Limb (tissue), 2 donors: ENCODE measurements around the gene SDCCAG8.
A peak's percentile ranks its signal among the peaks of the same experiment; 100 is the strongest.

Experiments
- DNase-seq, 2 donors: peaks; one replicate each; pipeline ENCODE4 v3.0.0-alpha.2; 2016; ENCODE audit errors: extremely low spot score in 2 of 2

SDCCAG8 gene

DNA sequence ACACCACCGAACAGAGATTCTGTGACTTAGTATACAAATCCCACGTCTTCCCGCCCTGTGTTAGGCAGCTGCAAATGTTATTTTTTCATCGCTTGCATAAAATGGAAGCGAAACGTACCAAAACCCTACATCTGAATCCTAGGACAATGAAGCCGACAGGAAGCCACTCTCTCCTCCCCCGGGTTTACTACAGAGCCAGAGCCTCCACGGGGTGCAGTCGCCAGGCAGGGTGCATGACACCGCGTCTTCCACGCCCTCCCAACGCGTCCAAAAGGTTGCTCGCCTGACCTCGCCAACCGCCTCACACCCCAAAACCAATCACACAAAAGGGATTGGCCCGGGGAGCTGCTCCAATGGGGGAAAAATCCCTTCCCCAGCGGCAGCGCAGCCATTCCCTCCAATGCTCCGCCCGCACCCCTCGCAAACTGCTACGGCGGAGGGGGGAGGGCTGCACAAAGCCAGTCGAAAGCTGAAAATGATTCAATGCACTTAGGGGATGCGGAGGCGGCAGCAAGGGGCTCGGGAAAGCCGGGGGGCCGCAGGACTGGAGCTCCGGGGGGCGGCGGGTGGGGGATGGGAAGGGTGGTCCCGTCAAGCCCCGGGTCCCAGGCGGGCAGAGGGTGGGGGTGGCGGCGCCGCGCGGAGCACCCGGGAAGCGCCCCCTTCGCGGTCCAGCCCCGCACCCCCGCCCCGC, 1.5 kb upstream of the SDCCAG8 start:
- DNase-seq, result peak in 1 of 2 donors; percentile 49

DNA sequence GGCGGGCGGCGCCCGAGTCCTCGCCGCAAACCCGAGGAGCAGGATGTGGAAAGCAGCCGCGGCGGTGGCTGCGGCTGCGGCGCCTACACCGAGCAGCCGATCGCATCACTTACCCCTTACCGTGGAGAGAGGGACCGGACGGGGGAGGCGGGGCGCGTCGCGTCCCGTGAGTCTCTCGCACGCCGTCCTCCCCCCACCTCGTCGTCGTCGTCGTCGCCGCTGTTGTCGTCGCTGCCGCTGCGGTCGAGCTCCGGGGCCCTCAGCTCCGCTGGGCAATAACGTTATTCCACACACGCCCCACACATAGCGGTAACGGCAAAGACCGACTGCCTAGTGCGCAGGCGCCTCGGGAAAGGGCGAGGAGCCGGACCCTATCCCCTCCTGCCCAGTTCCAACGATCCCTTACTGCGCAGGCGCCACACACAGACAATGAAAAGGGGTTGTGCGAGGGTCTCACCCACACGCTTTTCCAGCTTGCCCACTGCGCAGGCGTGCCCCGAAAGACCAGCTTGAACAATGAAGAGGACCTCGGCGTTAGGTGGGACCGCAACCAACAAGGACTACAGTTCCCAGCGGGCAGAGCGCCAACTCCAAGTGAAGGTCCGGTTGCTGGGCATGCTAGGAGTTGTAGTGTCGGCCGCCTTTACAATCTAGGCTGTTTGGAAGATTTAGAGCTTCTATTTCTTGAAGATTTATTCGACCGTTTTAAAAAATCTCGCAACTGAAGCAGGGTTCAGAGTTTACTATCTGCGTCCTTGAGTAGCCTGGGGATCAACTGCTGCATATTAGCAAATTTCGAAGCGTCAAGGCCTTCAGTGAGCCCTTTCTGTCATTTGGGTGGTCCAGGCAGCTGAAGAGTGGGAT, 682 bp upstream of the SDCCAG8 start, which contains the start of gene CEP170:
Gene CEP170 (minus strand): TSS at position 355 of the 864 bp plus-strand sequence. CDS start 30,001 bp downstream, outside the sequence.
- DNase-seq, result peak; percentile 97 to 99

- no peak for DNase-seq
These were observed 749 bp downstream of the SDCCAG8 start for GRCh38 chr1:243256590-243256989.

- DNase-seq, result no peak
These were observed 1.3 kb downstream of the SDCCAG8 start for GRCh38 chr1:243257189-243257588.

GRCh38 chr1:243258731-243259130, 2.9 kb downstream of the SDCCAG8 start:
- DNase-seq, result no peak

DNA sequence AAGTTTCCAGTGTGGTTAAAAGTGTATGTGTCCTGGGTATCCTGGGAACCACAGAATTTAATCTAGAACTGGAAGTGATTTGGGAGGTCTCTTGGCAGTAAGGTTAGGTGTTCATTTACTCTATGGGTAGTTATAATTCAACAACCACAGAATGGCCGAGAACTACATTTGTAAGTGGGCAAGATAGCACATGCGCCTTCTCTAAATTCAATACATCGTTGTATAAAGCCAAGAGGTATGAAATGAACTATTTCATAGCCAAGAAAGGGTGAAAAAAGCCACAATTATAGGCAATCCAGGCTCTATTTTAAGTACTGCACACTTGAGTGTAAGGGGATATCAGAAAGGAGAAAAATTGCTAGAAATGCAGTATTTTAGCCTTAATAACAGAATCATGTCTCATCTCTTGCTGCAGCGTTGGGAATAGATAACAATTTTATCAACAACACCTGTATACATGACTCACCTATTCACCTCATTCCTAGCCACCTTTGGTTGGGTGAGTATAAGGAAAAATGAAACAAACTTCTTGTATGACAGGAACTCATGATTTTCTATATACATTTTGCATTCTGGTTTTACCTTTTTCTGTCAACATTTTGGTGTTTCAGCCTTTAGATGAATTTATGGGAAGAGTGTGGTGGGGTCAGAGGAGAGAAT, 4.5 kb downstream of the SDCCAG8 start:
- DNase-seq, result no peak

GRCh38 chr1:243261390-243261789, 5.5 kb downstream of the SDCCAG8 start:
- no peak for DNase-seq

DNA sequence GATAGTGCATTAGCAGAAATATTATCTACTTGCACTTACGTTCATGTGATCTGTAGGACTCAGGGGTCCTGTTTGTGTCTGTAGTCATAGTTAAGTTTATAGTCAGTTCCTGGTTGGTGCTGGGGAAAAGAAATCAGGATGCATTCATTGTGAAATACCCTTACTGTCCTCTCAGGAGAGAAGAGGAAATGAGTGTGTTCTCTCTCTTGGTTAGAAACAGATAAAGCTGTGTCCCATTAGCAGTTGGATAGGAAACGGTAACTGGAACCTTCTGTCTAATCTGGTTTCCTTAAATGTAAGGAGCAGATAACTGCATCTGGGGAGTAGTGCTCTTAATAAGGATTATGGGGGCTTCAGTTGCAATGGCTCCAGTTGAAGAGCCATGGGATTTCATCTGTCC, 8.9 kb downstream of the SDCCAG8 start:
- no peak for DNase-seq

DNA sequence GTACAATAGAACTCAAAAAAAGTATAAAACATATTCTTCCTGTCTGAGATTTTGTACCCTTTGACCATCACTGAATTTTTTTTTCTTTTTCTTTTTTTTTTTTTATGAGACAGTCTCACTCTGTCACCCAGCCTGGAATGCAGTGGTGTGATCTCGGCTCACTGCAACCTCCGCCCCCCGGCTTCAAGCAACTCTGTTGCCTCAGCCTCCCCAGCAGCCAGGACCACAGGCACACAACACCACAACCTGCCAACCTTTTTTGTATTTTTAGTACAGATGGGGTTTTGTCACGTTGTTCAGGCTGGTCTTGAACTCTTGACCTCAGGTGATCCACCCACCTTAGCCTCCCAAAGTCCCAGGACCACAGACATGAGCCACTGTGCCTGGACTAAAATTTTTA, 10.4 kb downstream of the SDCCAG8 start:
- DNase-seq, result no peak

DNA sequence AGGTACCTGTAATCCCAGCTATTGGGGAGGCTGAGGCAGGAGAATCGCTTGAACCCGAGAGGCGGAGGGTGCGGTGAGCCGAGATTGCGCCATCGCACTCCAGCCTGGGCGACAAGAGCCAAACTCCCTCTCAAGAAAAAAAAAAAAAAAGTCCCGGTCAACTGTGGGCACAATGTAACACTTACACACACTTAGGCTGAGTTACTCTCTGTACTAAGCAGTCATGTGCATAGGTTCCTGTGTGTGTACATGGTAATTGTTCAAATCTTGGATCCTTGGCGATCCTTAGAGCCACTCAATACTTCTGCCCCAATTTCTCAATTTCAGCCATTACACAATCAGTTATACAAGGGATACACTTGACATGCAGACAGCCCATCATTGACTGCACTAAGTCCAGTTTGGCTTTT, 11.6 kb downstream of the SDCCAG8 start:
- DNase-seq, result no peak

DNA sequence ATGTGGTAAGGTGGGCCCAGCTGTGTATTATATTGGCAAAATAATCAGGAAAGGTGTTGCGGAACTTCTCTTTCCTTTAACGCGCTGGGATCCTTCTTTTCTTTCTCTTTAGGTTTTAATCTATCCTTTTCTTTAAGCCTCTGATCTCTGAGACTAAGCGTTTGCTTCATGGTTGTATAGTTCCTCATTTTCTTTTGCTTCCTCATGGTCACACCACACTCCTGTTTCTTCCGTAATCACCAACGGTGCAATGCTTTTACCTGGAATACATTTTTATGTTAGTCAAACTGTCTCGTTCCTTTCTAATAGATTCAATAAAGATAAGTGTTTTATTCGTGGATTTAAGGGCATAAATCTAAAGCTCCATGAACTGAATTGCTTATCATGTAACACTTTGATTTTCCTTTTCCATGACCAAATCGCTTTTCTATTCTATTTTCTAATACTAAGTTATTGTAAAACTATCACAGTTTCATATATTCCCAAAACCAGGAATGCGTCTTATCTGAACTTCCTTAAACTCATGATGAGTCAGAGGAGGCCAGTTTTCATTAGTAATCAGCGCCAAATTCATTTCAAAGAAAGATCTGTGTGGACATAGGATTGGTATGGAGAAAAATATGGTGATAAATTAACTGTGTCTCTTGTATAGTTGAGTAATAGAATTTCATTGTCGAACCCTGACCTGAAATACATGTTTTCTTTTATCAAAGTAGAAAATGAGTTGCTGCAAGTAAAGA, 12.2 kb downstream of the SDCCAG8 start:
- DNase-seq, result no peak

GRCh38 chr1:243268751-243269460, 13.1 kb downstream of the SDCCAG8 start:
- DNase-seq, result no peak

GRCh38 chr1:243269461-243269801, 13.6 kb downstream of the SDCCAG8 start:
- DNase-seq, result no peak

GRCh38 chr1:243270097-243270864, 14.4 kb downstream of the SDCCAG8 start:
- DNase-seq, result no peak

DNA sequence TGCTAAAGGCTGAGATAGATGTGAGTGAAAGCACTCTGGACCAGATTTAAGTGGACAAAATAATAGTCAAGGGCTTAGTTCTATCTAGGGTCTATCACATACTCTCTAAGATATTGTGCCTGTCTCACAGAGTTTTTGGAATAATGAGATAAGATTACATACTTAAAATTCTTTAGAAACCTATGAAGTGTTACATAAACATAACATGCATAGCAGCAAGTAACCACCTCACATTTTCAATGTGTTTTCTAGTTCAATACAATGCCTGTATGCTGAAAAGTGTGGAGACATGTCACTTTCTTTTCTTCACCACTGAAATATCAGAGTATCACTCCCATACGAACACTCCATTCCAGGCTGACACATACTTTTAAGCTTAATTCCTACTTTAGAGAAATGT, 16.2 kb downstream of the SDCCAG8 start:
- no peak for DNase-seq

- DNase-seq, result no peak
These were observed 16.6 kb downstream of the SDCCAG8 start for GRCh38 chr1:243272401-243272800.

- DNase-seq, result no peak
These were observed 17.7 kb downstream of the SDCCAG8 start for GRCh38 chr1:243273506-243273905.

DNA sequence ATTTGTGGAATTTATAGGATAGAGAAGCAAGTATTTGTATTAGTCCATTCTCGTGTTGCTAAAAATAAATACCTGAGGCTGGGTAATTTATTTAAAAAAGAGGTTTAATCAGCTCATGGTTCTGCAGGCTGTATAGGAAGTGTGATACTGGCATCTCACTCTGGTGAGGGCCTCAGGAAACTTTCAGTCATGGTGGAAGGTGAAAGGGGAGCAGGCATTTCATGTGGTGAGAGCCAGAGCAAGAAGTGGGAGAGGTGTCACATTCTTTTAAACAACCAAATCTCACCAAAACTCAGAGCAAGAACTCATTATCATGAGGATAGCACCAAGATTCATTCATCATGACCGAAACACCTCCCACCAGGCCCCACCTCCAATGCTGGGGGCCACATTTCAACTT, 18.1 kb downstream of the SDCCAG8 start:
- DNase-seq, result no peak

DNA sequence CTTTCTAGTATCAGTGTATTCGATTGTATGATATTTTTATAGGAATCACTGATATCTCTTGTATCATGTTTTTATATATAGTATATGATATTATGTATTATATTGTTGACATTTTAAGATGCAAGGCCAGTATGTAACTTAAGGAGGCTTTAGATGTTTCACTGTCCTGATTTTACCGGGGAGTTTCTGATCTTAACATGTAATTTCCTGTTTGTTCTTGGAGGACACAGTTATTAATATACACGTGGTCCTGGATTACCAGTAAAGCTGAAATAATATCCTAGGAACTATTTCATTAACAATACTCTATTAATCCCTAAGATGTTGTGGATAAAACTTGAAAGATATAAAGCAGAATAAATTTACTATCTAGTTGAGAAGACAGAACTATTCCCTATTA, 19.5 kb downstream of the SDCCAG8 start:
- DNase-seq, result no peak

GRCh38 chr1:243280571-243281129, 24.8 kb downstream of the SDCCAG8 start:
- DNase-seq, result no peak
